Measurements from ENCODE around the gene ZNF576.
"Not testable (repeated sequence)": the region's sequence is repeated elsewhere in the genome, so short reads cannot be mapped to it uniquely, and the experiment has no call there.

Gene ZNF576

GRCh38 chr19:43599635-43600295, 3.4 kb downstream of the ZNF576 start:
- DNase-seq (ENCODE audit: low read depth) = no peak

GRCh38 chr19:43600326-43600725, 3.9 kb downstream of the ZNF576 start:
- DNase-seq (ENCODE audit: low read depth) = not testable (repeated sequence)

DNA sequence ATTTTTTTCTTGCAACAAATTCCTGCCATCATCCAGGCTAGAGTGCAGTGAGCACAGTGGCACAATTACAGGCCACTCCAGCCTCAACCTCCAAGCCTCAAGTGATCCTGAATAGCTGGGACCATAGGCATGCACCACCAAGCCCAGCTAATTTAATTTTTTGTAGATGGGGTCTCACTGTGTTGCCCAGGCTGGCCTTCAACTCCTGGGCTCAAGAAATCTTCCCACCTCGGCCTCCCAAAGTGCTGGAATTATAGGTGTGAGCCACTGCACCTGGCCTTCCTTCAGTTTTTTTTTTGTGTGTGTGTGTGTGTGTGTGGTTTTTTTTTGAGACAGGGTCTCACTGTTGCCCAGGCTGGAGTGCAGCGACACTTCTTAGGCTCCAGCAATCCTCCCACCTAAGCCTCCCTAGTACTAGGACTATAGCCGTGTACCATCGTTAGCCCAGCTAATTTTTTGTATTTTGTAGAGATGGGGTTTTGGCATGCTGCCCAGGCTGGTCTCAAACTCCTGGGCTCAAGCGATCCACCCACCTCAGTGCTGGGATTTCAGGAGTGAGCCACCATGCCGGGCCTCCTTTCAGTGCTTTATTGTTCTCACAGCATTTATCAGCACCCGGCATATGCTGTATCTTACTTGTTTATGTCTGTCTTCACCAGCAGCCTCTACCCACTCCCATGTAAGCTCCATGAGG, 9.6 kb downstream of the ZNF576 start:
- no peak for DNase-seq (ENCODE audit: low read depth)

- DNase-seq (ENCODE audit: low read depth) = no peak
These were observed 10.3 kb downstream of the ZNF576 start for GRCh38 chr19:43606569-43607229.

DNA sequence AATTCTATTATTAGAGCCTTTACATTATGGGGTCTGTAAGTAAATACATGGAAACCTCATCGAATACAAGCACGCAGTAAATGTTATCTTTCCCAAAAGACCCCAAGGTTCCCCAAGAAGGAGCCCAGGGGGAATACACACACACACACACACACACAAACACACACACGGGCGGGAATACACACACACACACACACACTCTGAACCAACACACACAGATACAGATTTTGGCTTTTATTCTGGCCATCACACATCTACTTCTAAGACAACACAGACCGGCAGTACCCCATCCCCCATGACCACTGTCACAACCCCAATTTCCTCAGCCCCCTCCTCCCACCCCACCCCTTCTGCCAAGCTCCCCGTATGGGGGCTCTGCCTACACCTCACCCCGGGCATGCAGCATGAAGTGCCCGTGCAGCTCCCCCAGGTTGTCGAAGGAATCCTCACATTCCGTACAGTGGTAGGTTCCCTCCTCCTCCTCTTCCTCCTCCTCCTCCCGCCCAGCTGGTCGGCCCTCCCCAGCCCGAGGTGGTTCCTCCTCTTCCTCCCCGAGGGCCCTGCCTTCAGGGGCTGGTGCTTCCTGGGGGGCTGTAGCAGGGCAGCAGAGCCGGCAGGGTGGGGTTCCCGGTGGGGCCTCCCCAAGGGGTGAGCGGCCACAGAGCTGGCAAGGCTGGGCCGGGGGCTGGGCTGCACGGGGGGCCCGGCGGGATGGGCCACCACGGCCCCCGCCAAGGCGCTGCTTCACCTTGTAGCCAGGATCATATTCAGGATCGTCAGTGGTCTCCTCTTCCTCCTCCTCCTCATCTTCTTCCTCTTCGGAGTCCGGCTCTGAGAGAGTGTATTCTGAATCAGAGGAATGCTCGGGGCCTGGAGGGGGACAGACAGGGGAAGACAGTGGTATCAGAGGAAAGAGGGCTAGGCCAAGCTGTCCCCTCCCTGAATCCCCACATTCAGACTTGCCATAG, 11.1 kb downstream of the ZNF576 start:
- no peak for DNase-seq (ENCODE audit: low read depth)

- no peak for DNase-seq (ENCODE audit: low read depth)
These were observed 13.5 kb downstream of the ZNF576 start for GRCh38 chr19:43609872-43610271.

- DNase-seq (ENCODE audit: low read depth) = no peak
These were observed 14.1 kb downstream of the ZNF576 start for GRCh38 chr19:43610493-43610892.

GRCh38 chr19:43611788-43612187, 15.4 kb downstream of the ZNF576 start, which contains the start of gene SRRM5:
TSS of gene SRRM5 (plus strand) at chr19:43612088. CDS start at chr19:43612122, 34 bp downstream.
- DNase-seq (ENCODE audit: low read depth) = no peak

- no peak for DNase-seq (ENCODE audit: low read depth)
These were observed 16.0 kb downstream of the ZNF576 start for GRCh38 chr19:43612374-43612773.

DNA sequence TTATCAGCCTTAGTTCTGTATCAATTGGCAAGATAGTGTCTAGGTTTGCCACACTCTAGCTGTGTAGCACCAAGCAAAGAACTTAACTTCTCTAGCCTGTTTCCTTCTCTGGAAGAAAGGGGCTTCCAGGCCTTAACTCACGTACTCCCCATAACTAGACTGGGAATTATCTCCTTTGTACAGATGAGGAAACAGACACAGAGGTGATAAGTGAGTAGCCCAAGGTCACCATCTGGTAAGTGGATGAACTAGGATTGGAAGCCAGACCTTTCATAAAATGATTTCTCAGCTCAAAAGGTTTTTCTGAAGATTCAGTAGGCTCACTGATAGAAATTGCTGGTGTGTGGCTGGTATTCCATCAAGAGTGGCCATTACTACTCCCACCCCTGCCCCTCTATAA, 19.9 kb downstream of the ZNF576 start:
- no peak for DNase-seq (ENCODE audit: low read depth)

DNA sequence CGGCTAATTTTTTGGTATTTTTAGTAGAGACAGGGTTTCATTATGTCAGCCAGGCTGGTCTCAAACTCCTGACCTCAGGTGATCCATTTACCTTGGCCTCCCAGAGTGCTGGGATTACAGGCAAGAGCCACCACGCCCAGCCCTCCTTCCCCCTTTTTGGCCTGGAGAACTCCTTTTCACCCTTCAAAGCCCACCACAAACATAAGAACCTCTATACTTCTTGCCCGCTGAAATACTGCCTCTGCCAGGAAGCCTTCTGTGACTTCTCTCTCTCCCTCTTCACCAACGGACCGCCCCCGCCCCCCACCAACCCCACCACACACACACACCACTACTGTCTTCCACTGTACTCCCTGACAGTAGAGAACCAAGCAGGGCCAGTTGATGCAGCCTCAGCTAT, 20.6 kb downstream of the ZNF576 start:
- DNase-seq (ENCODE audit: low read depth) = no peak

GRCh38 chr19:43618921-43619261, 22.5 kb downstream of the ZNF576 start:
- DNase-seq (ENCODE audit: low read depth) = no peak

DNA sequence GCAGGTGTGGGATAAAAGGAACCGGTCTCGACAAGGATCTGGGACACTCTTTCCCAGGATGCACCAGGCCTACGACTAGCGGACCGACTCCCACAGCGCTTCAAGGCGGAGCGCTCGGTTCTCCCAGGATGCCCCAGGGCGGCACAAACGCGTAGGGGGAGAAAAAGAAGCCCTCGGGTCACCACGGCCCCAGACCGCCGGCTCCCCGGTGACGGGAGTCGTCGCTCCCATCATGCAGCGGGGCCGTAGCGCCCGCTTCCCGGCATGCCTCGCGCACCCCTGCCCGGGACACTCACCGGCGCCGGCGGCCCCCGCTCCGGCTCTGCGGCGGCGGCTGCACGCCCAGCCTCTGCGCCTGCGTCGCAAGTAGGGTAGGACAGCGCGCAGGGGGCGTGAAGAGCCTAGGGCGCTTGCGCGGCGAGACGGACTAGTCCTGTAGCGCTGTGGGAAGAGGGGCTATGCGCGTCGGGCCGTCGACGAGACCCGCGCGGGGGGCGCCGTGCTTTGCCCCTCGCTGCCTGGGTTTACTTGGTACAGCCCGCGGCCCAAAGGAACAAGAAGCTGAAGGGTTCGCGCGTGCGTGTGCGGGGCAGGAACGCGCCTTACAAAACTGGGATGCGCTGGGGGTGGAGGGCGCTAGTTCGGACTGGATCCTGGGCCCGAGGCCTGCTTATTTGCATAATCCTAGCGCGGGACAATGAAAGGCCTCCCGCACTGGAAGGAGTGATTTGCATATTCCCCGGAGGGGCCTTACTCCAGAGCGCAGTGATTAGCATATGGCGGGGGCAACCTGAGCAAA, 23.1 kb downstream of the ZNF576 start, which contains the start of gene ZNF428:
Gene ZNF428 (minus strand): TSS at position 368 of the 799 bp plus-strand sequence. CDS start 5,325 bp downstream, outside the sequence.
- DNase-seq (ENCODE audit: low read depth) = peak; percentile 85

GRCh38 chr19:43620061-43621001, 23.9 kb downstream of the ZNF576 start:
- DNase-seq (ENCODE audit: low read depth) = no peak

GRCh38 chr19:43622070-43622469, 25.7 kb downstream of the ZNF576 start:
- DNase-seq (ENCODE audit: low read depth) = no peak

DNA sequence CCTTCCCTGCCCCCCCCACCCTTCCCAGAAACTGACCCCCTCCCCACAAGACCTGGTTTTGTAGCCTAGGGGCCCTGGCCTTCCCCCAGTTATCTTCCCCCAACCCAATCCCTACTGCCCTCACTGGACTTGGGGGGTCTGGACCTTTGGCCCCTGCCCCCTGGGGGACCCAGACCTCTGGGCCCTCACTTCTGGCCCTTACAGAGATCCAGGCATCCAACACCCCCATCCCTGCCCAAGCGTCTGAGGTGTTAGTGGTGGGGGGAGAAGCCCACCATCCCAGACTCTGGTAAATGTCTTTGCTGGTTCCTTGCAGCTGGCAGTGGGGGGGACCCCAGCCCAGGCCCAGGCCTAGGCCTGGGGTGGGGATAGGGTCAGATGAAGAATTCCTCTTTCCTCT, 26.6 kb downstream of the ZNF576 start:
- DNase-seq (ENCODE audit: low read depth) = no peak

GRCh38 chr19:43623889-43624670, 27.7 kb downstream of the ZNF576 start:
- no peak for DNase-seq (ENCODE audit: low read depth)

DNA sequence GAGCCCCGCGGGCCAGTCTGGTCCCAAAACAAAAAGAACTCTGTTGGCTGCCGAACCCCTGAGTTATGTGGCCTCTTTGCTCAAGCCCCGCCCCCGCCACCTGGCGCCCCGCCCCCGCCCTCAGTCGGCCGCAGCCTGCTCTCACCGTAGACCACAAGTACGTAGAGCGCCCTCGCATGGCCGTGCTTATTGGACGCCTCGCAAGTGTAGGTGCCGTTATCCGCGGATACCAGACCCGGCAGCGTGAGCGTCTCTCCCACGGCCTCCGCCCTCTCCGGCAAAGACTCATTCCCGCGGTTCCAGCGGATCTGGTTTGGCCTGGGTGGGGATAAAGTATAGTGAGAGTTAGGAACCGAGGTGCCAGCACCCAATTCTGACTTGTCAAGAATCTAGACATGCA, 28.5 kb downstream of the ZNF576 start:
- no peak for DNase-seq (ENCODE audit: low read depth)

DNA sequence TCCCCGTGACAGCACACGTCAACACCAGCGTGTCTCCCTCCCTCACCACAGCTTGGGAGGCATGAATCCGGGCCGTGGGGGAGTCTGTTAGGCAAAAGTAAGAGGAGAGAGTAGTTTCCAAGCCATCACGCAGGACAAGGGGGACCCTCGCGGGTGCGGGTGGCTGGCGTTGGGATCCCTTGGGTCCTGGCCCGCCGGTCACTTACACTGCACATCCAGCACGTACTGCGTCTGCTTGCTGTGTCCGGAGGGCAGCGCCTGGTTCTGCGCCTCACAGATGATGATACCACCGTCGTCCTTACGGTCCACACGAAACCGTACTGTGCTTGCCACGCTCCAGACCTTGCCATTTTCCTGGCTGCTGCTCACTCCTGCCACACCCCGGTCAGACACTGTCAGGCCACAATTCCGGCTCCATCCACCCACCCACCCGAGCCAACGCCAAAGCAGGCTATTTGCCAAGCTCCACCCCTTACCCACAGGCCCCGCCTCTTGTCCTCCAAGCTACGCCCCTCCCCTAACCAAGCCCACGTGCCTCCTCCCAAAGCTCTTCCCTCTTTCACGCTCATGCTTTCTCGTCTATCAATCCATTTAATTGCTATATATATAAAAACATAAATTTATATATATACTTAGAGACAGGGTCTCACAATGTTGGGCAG, 29.7 kb downstream of the ZNF576 start:
- no peak for DNase-seq (ENCODE audit: low read depth)
